DOHH2 (cell line): ENCODE results near the gene SDCCAG8.

Experiments
- EZH2phosphoT487 ChIP-seq: fragments of 200-600 bp; sonication (generic); IDR thresholded peaks from 2 replicates; pipeline ENCODE4 v1.6.1; 2017; ENCODE audit warnings: borderline replicate concordance, mild to moderate bottlenecking, antibody characterized with exemption, low read length, moderate library complexity, mixed read lengths
- TF ChIP-seq, protein P1 (sequence below): fragments of 200-600 bp; sonication (generic); IDR thresholded peaks from one replicate; pipeline ENCODE4 v1.5.1; 2014; ENCODE audit warnings: antibody characterized with exemption, mild to moderate bottlenecking, low read depth, low read length; ENCODE audit not compliant: poor library complexity, severe bottlenecking

DNA sequence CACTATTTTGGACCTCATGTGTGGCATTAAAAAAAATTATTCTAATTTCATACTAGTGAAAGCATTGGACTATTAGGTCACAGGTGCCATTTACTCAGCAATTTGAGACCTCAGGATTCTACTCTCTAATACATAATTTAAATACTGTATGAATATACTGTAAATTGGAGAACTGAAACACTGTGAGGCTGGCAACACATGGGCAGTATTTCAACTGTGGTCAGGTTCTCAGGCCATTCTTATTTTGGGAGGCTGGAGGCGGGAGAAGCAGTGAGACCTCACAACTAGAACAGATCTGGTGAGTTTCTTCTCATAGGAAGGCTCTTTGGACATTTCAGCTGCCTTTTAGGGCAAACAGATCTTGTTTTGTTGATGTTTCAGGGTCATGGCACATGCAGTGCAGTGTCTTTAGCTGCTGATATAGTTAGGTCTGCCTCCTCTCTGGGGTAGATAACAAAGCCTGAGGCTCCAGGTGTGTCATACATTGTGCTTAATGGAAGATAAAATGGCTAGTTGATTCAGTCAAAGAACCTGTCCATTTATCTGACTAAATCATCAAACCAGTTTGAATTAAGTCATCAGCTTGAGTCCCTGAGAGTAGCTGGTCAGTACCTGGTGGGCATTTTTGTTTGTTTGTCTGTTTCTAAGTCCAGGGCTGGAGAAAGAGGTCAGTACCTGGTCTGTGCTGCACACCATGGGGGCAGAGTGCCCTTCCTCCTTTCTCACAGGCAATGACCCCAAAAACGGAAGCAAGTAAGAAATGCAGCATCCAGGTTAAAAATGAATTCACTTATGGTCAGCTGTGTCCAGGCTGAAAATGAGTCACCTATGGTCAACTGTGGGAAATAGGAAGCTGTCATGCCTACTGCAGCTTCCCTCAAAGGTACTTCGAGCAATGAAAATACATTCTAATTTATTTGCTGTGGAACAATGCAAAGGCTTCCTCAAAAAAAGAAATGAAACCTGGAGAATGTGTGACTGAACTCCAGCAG, 216.2 kb downstream of the SDCCAG8 start:
- TF ChIP-seq, protein P1, sequence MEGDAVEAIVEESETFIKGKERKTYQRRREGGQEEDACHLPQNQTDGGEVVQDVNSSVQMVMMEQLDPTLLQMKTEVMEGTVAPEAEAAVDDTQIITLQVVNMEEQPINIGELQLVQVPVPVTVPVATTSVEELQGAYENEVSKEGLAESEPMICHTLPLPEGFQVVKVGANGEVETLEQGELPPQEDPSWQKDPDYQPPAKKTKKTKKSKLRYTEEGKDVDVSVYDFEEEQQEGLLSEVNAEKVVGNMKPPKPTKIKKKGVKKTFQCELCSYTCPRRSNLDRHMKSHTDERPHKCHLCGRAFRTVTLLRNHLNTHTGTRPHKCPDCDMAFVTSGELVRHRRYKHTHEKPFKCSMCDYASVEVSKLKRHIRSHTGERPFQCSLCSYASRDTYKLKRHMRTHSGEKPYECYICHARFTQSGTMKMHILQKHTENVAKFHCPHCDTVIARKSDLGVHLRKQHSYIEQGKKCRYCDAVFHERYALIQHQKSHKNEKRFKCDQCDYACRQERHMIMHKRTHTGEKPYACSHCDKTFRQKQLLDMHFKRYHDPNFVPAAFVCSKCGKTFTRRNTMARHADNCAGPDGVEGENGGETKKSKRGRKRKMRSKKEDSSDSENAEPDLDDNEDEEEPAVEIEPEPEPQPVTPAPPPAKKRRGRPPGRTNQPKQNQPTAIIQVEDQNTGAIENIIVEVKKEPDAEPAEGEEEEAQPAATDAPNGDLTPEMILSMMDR, result no peak
- no peak for TF ChIP-seq EZH2phosphoT487
